ENCODE data around the gene TMEM116. TPM values are rescaled to one million over a fixed set of nuclear protein-coding genes. Genes with fewer than 3 reads are reported as not detected.

Gene TMEM116
- total RNA-seq, 1 donor from 2014 or later, result 10.7 TPM

DNA sequence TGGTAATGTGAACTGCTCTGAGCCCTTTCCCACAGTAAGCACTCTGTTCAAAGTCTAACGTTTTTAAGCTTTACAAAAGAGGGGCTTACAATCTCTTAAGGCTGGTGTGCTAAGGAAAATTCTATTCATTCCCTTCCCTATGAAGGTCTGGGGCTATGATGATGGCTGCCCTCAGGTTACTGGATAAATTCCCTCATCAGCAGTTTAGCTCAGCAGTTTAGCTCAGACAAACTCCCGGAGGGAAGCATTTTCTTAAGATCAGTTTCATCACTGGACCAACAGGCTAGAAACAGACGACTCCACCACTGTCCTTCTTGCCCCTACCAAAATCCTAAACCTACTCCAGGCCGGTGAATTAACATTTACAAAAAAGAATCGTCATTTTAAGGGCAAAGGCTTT lies 19.3 kb upstream of the TMEM116 start:
- TF ChIP-seq, protein P1, sequence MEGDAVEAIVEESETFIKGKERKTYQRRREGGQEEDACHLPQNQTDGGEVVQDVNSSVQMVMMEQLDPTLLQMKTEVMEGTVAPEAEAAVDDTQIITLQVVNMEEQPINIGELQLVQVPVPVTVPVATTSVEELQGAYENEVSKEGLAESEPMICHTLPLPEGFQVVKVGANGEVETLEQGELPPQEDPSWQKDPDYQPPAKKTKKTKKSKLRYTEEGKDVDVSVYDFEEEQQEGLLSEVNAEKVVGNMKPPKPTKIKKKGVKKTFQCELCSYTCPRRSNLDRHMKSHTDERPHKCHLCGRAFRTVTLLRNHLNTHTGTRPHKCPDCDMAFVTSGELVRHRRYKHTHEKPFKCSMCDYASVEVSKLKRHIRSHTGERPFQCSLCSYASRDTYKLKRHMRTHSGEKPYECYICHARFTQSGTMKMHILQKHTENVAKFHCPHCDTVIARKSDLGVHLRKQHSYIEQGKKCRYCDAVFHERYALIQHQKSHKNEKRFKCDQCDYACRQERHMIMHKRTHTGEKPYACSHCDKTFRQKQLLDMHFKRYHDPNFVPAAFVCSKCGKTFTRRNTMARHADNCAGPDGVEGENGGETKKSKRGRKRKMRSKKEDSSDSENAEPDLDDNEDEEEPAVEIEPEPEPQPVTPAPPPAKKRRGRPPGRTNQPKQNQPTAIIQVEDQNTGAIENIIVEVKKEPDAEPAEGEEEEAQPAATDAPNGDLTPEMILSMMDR (IDR thresholded peaks at IDR 0.05; ENCODE audit: insufficient read depth, low read length, poor library complexity, severe bottlenecking), result no peak
- H3K4me3 ChIP-seq (ENCODE audit: low read depth, low read length), result no peak overlapping the region
- no peak for DNase-seq (ENCODE audit: low read depth)
- no peaks in the 10 kb centered on the region for H3K36me3 ChIP-seq (ENCODE audit: control insufficient read depth, insufficient read depth, low read length)
- H3K27me3 ChIP-seq (ENCODE audit: control insufficient read depth, insufficient read depth, low read length), result no peaks in the 10 kb centered on the region

DNA sequence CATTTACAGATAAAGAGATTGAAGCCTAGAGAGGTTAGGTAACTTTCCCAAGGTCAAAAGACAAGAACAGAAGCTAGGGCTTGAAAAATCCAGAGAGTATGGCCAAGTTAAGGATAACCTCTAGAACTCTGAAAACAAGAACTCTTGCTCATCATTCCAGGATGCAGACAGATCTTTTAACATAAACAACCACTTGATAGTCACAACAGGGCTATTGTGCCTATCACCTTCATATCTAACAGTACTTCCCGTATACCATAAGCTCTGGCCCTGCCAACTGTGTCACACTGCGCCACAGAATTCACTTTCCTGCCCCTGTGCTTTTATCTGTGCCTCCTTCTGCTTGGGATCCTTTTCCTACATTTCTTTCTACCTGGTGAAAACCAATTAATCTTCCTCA lies 18.5 kb upstream of the TMEM116 start:
- no peak for DNase-seq (ENCODE audit: low read depth)
- Histone ChIP-seq H3K36me3 (ENCODE audit: control insufficient read depth, insufficient read depth, low read length) (no peaks in the 10 kb centered on the region), H3K27me3 (ENCODE audit: control insufficient read depth, insufficient read depth, low read length) (no peaks in the 10 kb centered on the region), H3K4me3 (ENCODE audit: low read depth, low read length) (no peak overlapping the region)
- TF ChIP-seq, protein P1 (IDR thresholded peaks at IDR 0.05; ENCODE audit: insufficient read depth, low read length, poor library complexity, severe bottlenecking), result no peak

DNA sequence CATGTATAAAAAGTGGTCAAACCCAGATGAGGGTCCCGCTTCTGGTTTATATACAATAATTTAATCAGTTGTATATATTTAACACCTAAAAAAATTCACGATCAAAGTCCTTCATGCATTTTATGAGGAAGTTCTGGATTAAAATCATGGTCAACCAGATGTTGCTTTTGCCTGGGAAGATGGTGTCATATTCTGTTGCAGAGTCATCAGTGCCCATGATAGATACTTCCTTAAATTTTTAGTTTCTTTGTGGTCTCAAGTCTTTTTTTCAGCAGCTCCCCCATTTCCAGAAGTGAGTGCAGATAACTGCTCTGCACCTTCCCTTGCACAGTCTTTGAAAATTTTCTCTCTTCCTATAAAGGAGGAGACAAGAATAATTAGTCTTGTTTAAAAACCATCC lies 16.3 kb upstream of the TMEM116 start:
- TF ChIP-seq, protein P1 (IDR thresholded peaks at IDR 0.05; ENCODE audit: insufficient read depth, low read length, poor library complexity, severe bottlenecking), result no peak
- Histone ChIP-seq H3K4me3 (ENCODE audit: low read depth, low read length) (no peak overlapping the region), H3K36me3 (ENCODE audit: control insufficient read depth, insufficient read depth, low read length) (no peaks in the 10 kb centered on the region), H3K27me3 (ENCODE audit: control insufficient read depth, insufficient read depth, low read length) (no peaks in the 10 kb centered on the region)
- no peak for DNase-seq (ENCODE audit: low read depth)

DNA sequence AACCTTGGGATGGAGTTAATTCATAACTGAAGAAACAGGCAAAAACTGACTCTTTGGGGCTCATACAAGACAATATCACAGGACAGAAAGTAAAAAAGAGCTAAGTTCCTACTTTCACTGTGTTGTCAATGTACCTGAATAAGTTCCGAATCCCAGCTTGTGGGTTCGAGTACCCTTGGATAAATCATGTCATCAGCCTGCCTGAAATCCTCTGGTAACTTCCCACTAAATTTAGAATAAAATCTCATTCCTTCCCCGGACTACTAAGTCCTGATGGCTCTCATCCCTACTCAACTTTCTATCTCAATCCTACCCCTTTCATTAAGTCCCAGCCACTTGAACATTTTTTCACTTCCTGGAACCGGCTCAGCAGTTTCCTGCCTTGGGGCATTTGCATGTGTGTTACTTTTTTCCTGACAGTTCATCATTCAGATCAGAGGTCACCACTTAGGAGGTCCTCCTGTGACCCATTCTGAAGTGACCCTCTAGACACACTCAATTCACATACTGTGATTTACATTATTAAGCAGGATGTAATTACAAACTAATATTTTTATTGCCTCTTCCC lies 12.9 kb upstream of the TMEM116 start:
- H3K36me3 ChIP-seq (ENCODE audit: control insufficient read depth, insufficient read depth, low read length), result peaks cover 1% of the 10 kb centered on the region
- H3K27me3 ChIP-seq (ENCODE audit: control insufficient read depth, insufficient read depth, low read length), result no peaks in the 10 kb centered on the region
- no peak overlapping the region for H3K4me3 ChIP-seq (ENCODE audit: low read depth, low read length)
- TF ChIP-seq, protein P1 (IDR thresholded peaks at IDR 0.05; ENCODE audit: insufficient read depth, low read length, poor library complexity, severe bottlenecking), result no peak
- no peak for DNase-seq (ENCODE audit: low read depth)

DNA sequence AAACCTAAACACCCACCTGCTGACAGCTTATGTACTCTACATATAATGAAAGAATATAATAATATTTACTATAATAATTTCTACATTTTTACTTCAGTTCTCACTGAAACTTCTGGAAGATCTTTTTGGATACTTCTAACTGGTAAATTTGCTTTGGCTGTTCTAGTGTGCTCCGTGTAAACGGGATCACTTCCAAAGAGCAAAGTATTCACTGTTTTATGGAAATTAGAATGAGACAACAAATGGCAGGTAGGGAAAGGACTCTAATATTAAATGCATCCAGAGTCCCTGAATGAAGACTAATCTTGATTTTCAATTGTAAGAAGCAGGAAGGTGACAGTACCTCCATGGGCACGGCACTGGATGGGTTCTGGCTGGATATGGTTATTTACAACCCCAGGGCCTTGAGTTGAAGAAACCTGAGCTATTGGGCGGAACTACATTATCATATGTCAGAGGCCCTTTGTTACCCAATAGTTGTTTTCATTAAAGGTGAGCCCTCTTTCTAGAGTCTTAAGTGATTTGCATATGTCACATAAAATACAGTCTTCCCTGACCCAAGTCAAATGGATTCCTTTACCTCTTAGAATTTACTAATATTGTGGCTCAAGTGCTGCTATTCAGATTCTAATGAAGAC lies 10.9 kb upstream of the TMEM116 start:
- Histone ChIP-seq H3K27me3 (ENCODE audit: control insufficient read depth, insufficient read depth, low read length) (no peaks in the 10 kb centered on the region), H3K36me3 (ENCODE audit: control insufficient read depth, insufficient read depth, low read length) (peaks cover 1% of the 10 kb centered on the region)
- DNase-seq (ENCODE audit: low read depth), result no peak

More for the DNA sequence above, 10.9 kb upstream of the TMEM116 start:
- no peak overlapping the region for H3K4me3 ChIP-seq (ENCODE audit: low read depth, low read length)
- TF ChIP-seq, protein P1 (IDR thresholded peaks at IDR 0.05; ENCODE audit: insufficient read depth, low read length, poor library complexity, severe bottlenecking), result no peak

Measured in kidney epithelial cell (primary cell).